Fibroblast of mammary gland (primary cell): ENCODE data around the gene TBL1X.

ENCODE experiments used
- DNase-seq: peaks from one replicate; pipeline ENCODE4 v3.0.0-alpha.2; 2010; ENCODE audit warnings: low read depth
- H3K4me3 ChIP-seq: 2 replicates; pipeline ENCODE4 v1.5.1; 2011; ENCODE audit warnings: low read depth, mild to moderate bottlenecking, low read length, moderate library complexity; ENCODE audit not compliant: control insufficient read depth
- CTCF ChIP-seq: conservative IDR thresholded peaks from 2 replicates; pipeline ENCODE4 v1.5.1; 2011; ENCODE audit warnings: low read depth, low read length, inconsistent platforms; ENCODE audit not compliant: control insufficient read depth, insufficient read depth

TBL1X gene

GRCh38 chrX:9622128-9622527 lies 157.3 kb downstream of the TBL1X start:
- no peak for TF ChIP-seq CTCF
- H3K4me3 ChIP-seq, result no peak overlapping the region
- DNase-seq, result no peak

- DNase-seq, result no peak
- no peak for TF ChIP-seq CTCF
- H3K4me3 ChIP-seq, result no peak overlapping the region
These were observed 161.5 kb downstream of the TBL1X start for GRCh38 chrX:9626379-9626778.

GRCh38 chrX:9627922-9628321 lies 163.1 kb downstream of the TBL1X start:
- H3K4me3 ChIP-seq, result no peak overlapping the region
- DNase-seq, result no peak
- TF ChIP-seq CTCF, result no peak

- TF ChIP-seq CTCF, result no peak
- no peak for DNase-seq
- no peak overlapping the region for H3K4me3 ChIP-seq
These were observed 164.1 kb downstream of the TBL1X start for GRCh38 chrX:9628779-9629493.

- no peak overlapping the region for H3K4me3 ChIP-seq
- peak; percentile 23 for DNase-seq
- no peak for TF ChIP-seq CTCF
These were observed 169.7 kb downstream of the TBL1X start for GRCh38 chrX:9634551-9634950.

GRCh38 chrX:9635368-9635767 lies 170.5 kb downstream of the TBL1X start:
- TF ChIP-seq CTCF, result no peak
- H3K4me3 ChIP-seq, result no peak overlapping the region
- DNase-seq, result no peak

- no peak overlapping the region for H3K4me3 ChIP-seq
- TF ChIP-seq CTCF, result no peak
- peak; percentile 26 for DNase-seq
These were observed 170.9 kb downstream of the TBL1X start for GRCh38 chrX:9635803-9636202.
